GM12892 (cell line): ENCODE measurements around the gene RFC1. TPM values are rescaled to one million over a fixed set of nuclear protein-coding genes. Genes with fewer than 3 reads are reported as not detected.
"Not testable (repeated sequence)": the region's sequence is repeated elsewhere in the genome, so short reads cannot be mapped to it uniquely, and the experiment has no call there.

Source experiments
- DNase-seq: peaks from one replicate; pipeline ENCODE4 v3.0.0; 2011; ENCODE audit not compliant: insufficient read length
- FAIRE-seq: peaks from 2 replicates; lab custom pipeline; 2011; peaks lifted over from hg19 to GRCh38; lab: Jason Lieb, UNC
- POLR2A ChIP-seq: IDR thresholded peaks from 2 replicates; pipeline ENCODE4 v1.6.1; 2011; ENCODE audit warnings: low read depth, low read length, control low read depth
- POLR2AphosphoS5 ChIP-seq: IDR thresholded peaks from 2 replicates; pipeline ENCODE4 v1.6.1; 2011; ENCODE audit warnings: low read depth, low read length, control low read depth
- TAF1 ChIP-seq: IDR thresholded peaks from 2 replicates; pipeline ENCODE4 v1.6.1; 2011; ENCODE audit warnings: low read depth, mild to moderate bottlenecking, control low read depth, low read length, borderline replicate concordance
- polyA plus RNA-seq: library from polyadenylated mRNA; unstranded; fragments of >200 nt; gene quantifications from one replicate; pipeline ENCODE4 v1.2.1, GENCODE V29; 2012; ENCODE audit warnings: missing spikeins, inconsistent platforms; ENCODE audit not compliant: missing spikeins

Gene RFC1, protein sequence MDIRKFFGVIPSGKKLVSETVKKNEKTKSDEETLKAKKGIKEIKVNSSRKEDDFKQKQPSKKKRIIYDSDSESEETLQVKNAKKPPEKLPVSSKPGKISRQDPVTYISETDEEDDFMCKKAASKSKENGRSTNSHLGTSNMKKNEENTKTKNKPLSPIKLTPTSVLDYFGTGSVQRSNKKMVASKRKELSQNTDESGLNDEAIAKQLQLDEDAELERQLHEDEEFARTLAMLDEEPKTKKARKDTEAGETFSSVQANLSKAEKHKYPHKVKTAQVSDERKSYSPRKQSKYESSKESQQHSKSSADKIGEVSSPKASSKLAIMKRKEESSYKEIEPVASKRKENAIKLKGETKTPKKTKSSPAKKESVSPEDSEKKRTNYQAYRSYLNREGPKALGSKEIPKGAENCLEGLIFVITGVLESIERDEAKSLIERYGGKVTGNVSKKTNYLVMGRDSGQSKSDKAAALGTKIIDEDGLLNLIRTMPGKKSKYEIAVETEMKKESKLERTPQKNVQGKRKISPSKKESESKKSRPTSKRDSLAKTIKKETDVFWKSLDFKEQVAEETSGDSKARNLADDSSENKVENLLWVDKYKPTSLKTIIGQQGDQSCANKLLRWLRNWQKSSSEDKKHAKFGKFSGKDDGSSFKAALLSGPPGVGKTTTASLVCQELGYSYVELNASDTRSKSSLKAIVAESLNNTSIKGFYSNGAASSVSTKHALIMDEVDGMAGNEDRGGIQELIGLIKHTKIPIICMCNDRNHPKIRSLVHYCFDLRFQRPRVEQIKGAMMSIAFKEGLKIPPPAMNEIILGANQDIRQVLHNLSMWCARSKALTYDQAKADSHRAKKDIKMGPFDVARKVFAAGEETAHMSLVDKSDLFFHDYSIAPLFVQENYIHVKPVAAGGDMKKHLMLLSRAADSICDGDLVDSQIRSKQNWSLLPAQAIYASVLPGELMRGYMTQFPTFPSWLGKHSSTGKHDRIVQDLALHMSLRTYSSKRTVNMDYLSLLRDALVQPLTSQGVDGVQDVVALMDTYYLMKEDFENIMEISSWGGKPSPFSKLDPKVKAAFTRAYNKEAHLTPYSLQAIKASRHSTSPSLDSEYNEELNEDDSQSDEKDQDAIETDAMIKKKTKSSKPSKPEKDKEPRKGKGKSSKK
- 27.8 TPM for polyA plus RNA-seq

DNA sequence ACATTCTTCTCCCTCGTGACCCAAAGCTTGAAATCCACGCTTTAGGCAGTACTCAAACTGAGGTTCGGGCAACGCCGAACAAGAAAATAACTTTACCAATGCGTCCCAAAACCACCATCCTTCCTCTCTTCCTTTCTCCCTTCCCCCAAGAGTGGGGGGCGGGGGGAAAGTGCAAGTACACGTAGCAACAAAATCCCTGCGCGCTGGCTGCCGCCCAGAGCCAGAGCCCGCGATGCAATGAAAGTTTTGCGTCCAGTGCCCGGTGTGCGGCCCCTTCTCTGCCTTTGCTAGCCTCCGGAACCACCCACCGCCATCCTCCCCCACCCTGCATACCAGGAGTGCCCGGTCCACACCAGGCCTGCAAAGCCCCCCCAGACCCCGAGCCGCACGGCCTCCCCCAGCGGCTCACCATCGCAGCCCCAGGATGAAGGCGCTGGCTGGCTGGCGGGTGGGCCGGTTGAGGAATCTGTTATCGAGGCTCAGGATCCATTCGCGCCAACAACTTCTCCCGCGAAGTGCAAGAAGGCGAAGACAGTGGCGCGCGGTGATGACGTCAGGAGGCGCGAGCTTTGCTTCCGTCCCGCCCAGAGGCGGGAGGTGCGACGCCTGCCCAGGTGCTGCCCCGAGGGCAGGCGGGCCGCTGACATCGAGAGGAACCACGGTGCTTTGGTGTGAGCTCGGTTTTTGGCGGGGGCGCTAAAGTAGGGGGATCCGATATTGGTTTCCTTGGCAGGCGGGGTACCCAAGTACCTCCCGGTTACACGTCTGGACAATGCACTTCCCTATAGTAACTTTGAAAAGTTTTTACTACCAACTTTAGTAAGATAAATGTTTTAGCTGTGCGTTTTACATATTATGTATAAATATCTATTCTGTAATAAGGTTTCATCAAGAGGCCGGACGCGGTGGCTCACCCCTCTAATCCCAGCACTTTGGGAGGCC is at the start of gene RFC1:
TSS of gene RFC1 (minus strand) at position 533 of the 942 bp plus-strand sequence. CDS start at position 412, 121 bp downstream.
- FAIRE-seq: peak; percentile 100
- DNase-seq: peak; percentile 73
- TF ChIP-seq POLR2AphosphoS5 (peak; percentile 82), TAF1 (peak; percentile 43; the same call in 1 of the 2 replicates), POLR2A (peak; percentile 86)

DNA sequence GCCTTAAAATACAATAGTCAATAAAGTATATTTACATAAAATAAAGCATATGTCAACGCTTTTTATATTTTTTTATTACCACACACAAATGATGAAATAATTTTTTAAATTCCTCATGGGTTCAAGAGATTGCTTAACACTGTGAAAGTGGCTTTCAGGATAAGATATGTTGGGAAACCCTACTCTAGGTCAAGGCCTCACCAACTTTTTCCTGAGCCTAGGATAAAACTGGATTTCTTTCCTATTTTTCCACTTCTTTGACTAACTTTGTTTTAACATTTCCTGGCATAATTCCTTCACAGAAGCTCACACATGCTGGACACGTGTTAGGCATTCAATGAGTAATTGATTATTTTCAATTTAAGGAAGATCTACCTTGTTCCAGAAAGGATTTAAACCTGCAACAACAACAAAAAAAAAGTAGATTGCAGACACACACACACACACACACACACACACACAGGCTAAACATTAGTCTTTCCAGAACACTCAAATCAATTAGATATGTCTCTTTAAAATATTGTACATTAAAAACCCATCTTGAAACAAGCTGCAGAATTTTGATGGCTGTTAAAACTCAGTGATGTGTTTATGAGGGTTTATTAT is 49.6 kb upstream of the RFC1 start:
- no peak for FAIRE-seq
- TF ChIP-seq POLR2A (no peak), POLR2AphosphoS5 (no peak), TAF1 (no peak)

DNA sequence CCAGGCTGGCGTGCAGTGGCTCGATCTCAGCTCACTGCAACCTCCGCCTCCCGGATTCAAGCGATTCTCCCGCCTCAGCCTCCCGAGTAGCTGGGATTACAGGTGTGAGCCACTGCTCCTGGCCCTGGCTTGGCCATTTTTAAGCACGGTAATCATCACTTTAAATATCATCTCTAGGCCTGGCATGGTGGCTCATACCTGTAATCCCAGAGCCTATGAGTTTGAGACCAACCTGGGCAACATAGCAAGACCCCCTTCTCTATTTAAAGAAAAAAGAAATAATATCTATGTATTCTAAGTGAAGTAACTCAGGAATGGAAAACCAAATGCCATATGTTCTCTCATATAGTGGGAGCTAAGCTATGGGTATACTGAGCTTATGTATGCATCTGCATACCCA is 45.4 kb upstream of the RFC1 start:
- DNase-seq, FAIRE-seq: not testable (repeated sequence)

More for the DNA sequence above, 49.6 kb upstream of the RFC1 start:
- DNase-seq: no peak

DNA sequence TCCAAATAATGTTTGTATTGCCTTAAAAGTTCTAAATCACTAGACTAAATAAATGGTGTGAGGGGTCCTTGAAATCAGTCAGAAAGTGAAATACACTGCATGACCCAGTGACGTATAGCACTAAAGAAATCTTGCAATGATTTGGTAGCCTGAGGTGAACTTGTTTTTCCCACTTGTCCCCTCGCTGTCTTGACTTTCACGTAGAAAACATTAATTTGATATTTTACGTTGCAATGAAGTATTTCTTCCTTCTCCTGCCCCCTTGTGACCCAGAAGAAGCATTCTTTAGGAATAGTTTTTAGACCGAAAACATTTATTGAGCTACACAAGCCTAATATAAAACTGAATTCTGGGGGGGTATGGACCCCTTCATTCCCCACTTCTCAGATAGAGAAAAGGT is 44.3 kb upstream of the RFC1 start:
- TF ChIP-seq POLR2AphosphoS5: no peak
- no peak for TF ChIP-seq POLR2A
- no peak for TF ChIP-seq TAF1
- FAIRE-seq: no peak
- DNase-seq: no peak

DNA sequence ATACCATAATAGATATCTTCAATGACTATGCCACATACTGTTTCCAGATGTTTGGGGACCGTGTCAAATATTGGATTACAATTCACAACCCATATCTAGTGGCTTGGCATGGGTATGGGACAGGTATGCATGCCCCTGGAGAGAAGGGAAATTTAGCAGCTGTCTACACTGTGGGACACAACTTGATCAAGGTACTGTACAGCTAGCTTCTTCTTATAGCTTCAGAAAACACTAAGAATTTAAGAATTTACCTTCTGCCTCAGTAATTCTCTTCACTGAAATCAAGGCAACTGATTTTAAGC is 41.4 kb upstream of the RFC1 start:
- FAIRE-seq: no peak
- no peak for DNase-seq
- TF ChIP-seq POLR2AphosphoS5: no peak
- no peak for TF ChIP-seq POLR2A
- no peak for TF ChIP-seq TAF1

DNA sequence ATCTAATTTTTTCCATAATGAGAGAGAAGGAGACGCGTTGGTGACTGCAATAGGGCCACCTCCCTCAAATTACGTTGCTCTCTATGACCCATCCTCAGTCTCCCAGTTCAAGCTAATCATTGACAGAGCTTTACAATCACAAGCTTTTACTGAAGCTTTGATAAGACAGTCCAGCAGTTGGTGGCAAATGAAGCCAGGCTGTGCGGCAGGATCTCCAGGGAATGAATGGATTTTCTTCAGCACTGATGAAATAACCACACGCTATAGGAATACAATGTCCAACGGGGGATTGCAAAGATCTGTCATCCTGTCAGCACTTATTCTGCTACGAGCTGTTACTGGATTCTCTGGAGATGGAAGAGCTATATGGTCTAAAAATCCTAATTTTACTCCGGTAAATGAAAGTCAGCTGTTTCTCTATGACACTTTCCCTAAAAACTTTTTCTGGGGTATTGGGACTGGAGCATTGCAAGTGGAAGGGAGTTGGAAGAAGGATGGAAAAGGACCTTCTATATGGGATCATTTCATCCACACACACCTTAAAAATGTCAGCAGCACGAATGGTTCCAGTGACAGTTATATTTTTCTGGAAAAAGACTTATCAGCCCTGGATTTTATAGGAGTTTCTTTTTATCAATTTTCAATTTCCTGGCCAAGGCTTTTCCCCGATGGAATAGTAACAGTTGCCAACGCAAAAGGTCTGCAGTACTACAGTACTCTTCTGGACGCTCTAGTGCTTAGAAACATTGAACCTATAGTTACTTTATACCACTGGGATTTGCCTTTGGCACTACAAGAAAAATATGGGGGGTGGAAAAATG is 40.8 kb upstream of the RFC1 start, which contains the start of gene KLB:
TSS of gene KLB (plus strand) at position 168 of the 821 bp plus-strand sequence. CDS start at position 188, 20 bp downstream.
- no peak for DNase-seq
- no peak for TF ChIP-seq TAF1
- TF ChIP-seq POLR2AphosphoS5: no peak
- TF ChIP-seq POLR2A: no peak
- no peak for FAIRE-seq

DNA sequence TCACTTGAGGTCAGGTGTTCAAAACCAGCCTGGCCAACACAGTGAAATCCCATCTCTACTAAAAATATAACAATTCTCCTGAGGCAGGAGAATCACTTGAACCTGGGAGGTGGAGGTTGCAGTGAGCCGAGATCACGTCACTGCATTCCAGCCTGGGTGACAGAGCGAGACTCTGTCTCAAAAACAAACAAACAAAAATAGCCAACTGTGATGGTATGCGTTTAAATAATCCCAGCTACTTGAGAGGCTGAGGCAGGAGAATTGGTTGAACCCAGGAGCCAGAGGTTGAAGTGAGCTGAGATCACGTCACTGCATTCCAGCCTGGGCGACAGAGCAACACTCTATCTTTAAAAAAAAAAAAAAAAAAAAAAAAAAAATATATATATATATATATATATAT is 35.5 kb upstream of the RFC1 start:
- FAIRE-seq: not testable (repeated sequence)

DNA sequence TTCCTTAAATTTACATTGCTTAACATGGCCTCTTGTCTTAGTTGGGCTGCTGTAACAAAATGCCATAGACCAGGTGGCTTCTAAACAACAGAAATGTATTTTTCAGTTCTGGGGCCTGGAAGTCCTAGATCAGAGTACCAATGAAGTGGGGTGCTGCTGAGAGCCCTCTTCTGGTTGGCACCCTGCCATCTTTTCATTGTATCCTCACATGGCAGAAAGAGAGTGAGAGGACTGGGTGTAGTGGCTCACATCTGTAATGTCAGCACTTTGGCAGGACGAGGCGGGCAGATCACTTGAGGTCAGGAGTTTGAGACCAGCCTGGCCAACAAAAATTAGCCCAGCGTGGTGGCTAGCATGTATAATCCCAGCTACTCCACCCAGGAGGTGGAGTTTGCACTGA is 28.5 kb upstream of the RFC1 start:
- no peak for TF ChIP-seq POLR2A
- no peak for TF ChIP-seq TAF1
- TF ChIP-seq POLR2AphosphoS5: no peak
- FAIRE-seq (no peak), DNase-seq (no peak)

More for the DNA sequence above, 35.5 kb upstream of the RFC1 start:
- not testable (repeated sequence) for DNase-seq

DNA sequence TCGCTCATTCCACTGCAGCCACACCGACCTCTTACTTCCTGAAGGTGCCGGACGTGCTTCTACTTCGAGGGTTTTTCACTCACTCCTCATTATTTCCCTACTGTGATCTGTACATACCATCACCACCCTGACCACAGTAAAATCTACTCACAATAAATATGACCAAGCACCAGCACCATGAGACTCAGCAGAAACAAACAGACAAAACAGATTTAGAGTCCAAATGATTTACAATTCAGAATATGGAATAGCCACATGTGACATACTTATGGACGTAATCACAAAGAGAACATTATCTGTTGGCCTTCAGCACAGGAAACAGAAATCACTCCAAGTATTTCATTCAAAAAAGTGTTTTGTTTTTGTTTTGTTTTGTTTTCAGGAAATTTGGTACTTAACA is 24.4 kb upstream of the RFC1 start:
- TF ChIP-seq POLR2AphosphoS5 (no peak), POLR2A (no peak), TAF1 (no peak)
- DNase-seq (no peak), FAIRE-seq (no peak)

DNA sequence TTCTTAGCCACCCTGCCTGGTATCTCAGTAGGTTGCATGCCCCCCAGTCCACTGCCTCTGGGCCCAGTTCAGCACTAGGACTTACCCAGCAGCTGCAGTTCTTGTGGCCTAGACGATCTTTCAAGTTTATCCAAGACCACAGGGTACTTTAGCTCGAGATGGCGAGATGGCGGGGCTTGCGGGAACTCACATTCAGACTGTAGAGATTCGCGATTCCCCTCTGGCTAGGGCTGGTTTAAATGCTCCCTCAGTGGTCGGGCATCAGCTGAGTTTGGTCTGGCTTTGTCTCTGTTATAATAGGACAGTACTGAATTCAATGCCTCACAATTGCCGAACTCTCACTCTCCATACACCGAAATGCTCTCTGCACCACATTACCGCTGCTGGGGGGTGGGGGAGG is 18.4 kb upstream of the RFC1 start:
- no peak for FAIRE-seq

More for the DNA sequence above, 18.4 kb upstream of the RFC1 start:
- no peak for DNase-seq
- TF ChIP-seq POLR2A: no peak
- no peak for TF ChIP-seq POLR2AphosphoS5
- TF ChIP-seq TAF1: no peak
